ENCODE results near the gene TOP3B. TPM values are rescaled to one million over a fixed set of nuclear protein-coding genes. Genes with fewer than 3 reads are reported as not detected.

TOP3B gene
- total and polyA plus RNA-seq, 2 experiments from 2014 or later = 35.7 to 77.7 TPM

DNA sequence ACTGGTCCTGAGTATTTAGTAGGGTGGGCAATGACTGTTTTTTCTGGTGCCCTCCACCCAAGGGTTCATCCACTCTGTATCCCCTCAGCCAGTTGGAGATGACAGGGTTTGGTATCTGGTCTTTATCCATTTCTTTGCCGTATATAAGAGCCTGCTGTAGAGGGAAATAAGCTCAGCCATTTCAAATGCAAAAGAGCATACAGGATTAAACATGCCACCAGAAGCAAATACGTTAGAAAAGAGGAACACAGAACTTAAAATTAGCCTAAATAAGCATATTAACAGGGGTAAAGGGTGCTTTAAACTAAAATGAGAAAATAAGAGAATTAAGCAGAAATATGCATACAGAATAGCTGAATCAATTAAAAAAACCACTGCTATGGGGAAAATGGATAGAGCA lies 27.8 kb upstream of the TOP3B start:
- H3K9me2 ChIP-seq (ENCODE audit: insufficient read depth) = no peaks in the 10 kb centered on the region
- Mint-ChIP-seq H3K4me3 (no peak overlapping the region), H3K27me3 (ENCODE audit: insufficient read depth, low read depth, poor library complexity) (peaks cover 72% of the 10 kb centered on the region), H3K27ac (no peak overlapping the region), H3K9me3 (peaks cover 5% of the 10 kb centered on the region; the same call in 2 of the 3 replicates), H3K36me3 (ENCODE audit: low read depth) (no peaks in the 10 kb centered on the region), H3K4me1 (peaks cover 7% of the 10 kb centered on the region; the same call in 2 of the 3 replicates)
- H3K36me3 ChIP-seq (ENCODE audit: insufficient read depth) = no peaks in the 10 kb centered on the region
- 0 out of 2 replicates have a peak, but pooled peaks cover 6% of the 10 kb centered on the region for H3K4me1 ChIP-seq (ENCODE audit: insufficient read depth)
- H3K4me3 ChIP-seq = no peak overlapping the region
- no peaks in the 10 kb centered on the region for H3F3A ChIP-seq (replicated peaks; ENCODE audit: low read depth)
- peaks cover 100% of the 10 kb centered on the region for H3K27me3 ChIP-seq (ENCODE audit: insufficient read depth)
- no peak overlapping the region for H3K27ac ChIP-seq (ENCODE audit: low read depth)
- H3K79me2 ChIP-seq (replicated peaks; ENCODE audit: insufficient read depth) = no peaks in the 10 kb centered on the region
- H3K4me2 ChIP-seq = no peak overlapping the region
- no peak for DNase-seq (ENCODE audit: low spot score)
- ATAC-seq = no peak
- H2AFZ ChIP-seq = no peak overlapping the region
- TF ChIP-seq REST (IDR thresholded peaks at IDR 0.05; ENCODE audit: unreplicated experiment) (no peak), CREB1 (CRISPR knock-in tag; IDR thresholded peaks at IDR 0.05; ENCODE audit: low read depth) (no peak), ZNF114 (CRISPR knock-in tag; IDR thresholded peaks at IDR 0.05) (no peak), EZH2 (IDR thresholded peaks at IDR 0.05; ENCODE audit: low read depth, unreplicated experiment) (peak; percentile 8), ZNF462 (CRISPR knock-in tag; IDR thresholded peaks at IDR 0.05) (no peak)
- TF ChIP-seq, protein P1, sequence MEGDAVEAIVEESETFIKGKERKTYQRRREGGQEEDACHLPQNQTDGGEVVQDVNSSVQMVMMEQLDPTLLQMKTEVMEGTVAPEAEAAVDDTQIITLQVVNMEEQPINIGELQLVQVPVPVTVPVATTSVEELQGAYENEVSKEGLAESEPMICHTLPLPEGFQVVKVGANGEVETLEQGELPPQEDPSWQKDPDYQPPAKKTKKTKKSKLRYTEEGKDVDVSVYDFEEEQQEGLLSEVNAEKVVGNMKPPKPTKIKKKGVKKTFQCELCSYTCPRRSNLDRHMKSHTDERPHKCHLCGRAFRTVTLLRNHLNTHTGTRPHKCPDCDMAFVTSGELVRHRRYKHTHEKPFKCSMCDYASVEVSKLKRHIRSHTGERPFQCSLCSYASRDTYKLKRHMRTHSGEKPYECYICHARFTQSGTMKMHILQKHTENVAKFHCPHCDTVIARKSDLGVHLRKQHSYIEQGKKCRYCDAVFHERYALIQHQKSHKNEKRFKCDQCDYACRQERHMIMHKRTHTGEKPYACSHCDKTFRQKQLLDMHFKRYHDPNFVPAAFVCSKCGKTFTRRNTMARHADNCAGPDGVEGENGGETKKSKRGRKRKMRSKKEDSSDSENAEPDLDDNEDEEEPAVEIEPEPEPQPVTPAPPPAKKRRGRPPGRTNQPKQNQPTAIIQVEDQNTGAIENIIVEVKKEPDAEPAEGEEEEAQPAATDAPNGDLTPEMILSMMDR (conservative IDR thresholded peaks at IDR 0.05; ENCODE audit: low read depth in 2 of 2) = no peak
- no peaks in the 10 kb centered on the region for H4K20me1 ChIP-seq (replicated peaks; ENCODE audit: insufficient read depth)

Data from GM23338 (cell line).